Measurements from ENCODE around the gene CEP104.

DNA sequence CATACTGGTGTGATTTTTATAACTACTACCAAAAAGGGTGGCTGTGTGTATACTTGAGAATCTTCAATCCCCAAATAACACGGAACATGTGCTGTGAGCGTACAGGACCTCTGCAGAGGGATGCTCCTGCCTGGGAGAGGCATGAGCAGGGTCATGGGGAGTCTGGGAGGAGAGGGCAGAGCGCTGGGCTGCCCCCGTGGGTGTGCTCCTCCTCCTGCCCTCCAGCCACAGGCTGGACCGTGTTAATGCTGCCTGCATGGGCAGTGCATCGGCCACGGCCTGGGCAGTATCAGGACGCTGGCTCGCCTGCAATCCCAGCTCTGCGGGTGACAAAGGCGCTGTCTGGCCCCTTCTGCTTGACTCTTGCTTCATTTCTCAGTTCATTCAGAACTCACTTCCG lies 6.2 kb downstream of the CEP104 start:
- TF ChIP-seq CTCF (IDR thresholded peaks at IDR 0.05) (no peak), EZH2 (IDR thresholded peaks at IDR 0.05; ENCODE audit: borderline replicate concordance, insufficient read depth, low read depth, low read length, poor library complexity, severe bottlenecking) (no peak)
